ENCODE measurements around the gene MAP3K20. TPM values are rescaled to one million over a fixed set of nuclear protein-coding genes. Genes with fewer than 3 reads are reported as not detected.

MAP3K20 gene
- total and polyA plus RNA-seq, 2 of the 8 experiments (the other 6 are each of a cell fraction or from before 2014, with no cell fraction given), result 3.1 to 11.1 TPM

- Histone ChIP-seq H3K4ac (replicated peaks; ENCODE audit: insufficient read length, low read depth, low read length) (no peak overlapping the region), H2AFZ (ENCODE audit: low read length) (no peak overlapping the region), H2BK15ac (ENCODE audit: low read length) (no peak overlapping the region), H2BK5ac (ENCODE audit: low read depth, low read length) (no peak overlapping the region), H3K18ac (ENCODE audit: extremely low read depth, low read length) (no peak overlapping the region), H2BK12ac (ENCODE audit: low read depth, low read length) (no peak overlapping the region), H3K14ac (ENCODE audit: insufficient read length) (no peak overlapping the region), H3K36me3 (ENCODE audit: control insufficient read depth in 2 of 4, insufficient read depth in 4 of 4, low read length in 3 of 4) (no peaks in the 10 kb centered on the region), H4K20me1 (replicated peaks in 1 of 2; ENCODE audit: control insufficient read depth in 1 of 2, insufficient read depth in 2 of 2, low read length in 2 of 2) (no peaks in the 10 kb centered on the region), H3K4me3 (ENCODE audit: extremely low read depth in 1 of 4, insufficient read depth in 2 of 4, low read depth in 3 of 4, low read length in 4 of 4) (no peak overlapping the region), H4K91ac (replicated peaks; ENCODE audit: insufficient read length, low read length) (no peak overlapping the region), H3K79me2 (ENCODE audit: control insufficient read depth in 1 of 2, insufficient read depth in 2 of 2, low read length in 2 of 2) (no peaks in the 10 kb centered on the region), H4K5ac (ENCODE audit: insufficient read length, low read depth, low read length) (no peak overlapping the region), H3K9ac (replicated peaks in 1 of 4; ENCODE audit: extremely low read depth in 1 of 4, low read depth in 3 of 4, low read length in 3 of 4) (no peak overlapping the region), H2BK20ac (ENCODE audit: low read length) (no peak overlapping the region), H3K23me2 (ENCODE audit: low read depth, low read length) (no peaks in the 10 kb centered on the region), H2AK5ac (ENCODE audit: low read depth, low read length) (no peak overlapping the region), H3K79me1 (ENCODE audit: low read depth, low read length) (no peaks in the 10 kb centered on the region), H3K23ac (ENCODE audit: insufficient read length) (no peak overlapping the region), H4K8ac (ENCODE audit: extremely low read depth, insufficient read depth, low read length) (no peak overlapping the region), H3K56ac (replicated peaks; ENCODE audit: insufficient read length, low read depth, low read length) (no peak overlapping the region), H3K4me2 (ENCODE audit: insufficient read depth in 1 of 2, low read depth in 2 of 2, low read length in 2 of 2) (no peak overlapping the region), H3K27ac (ENCODE audit: low read depth, low read length) (no peak overlapping the region), H3K27me3 (replicated peaks in 1 of 4; ENCODE audit: control insufficient read depth in 3 of 4, extremely low read depth in 1 of 4, insufficient read depth in 3 of 4, low read length in 3 of 4) (no peaks in the 10 kb centered on the region), H3K4me1 (replicated peaks in 1 of 4; ENCODE audit: control insufficient read depth in 3 of 4, insufficient read depth in 4 of 4, low read length in 3 of 4) (peaks cover 0 to 3% (median 0%) of the 10 kb centered on the region in 4 experiments; a peak in 2 of 7 replicates), H3K9me3 (ENCODE audit: insufficient read depth in 2 of 2, low read depth in 1 of 2, low read length in 1 of 2) (no peaks in the 10 kb centered on the region), H2BK120ac (replicated peaks; ENCODE audit: low read depth, low read length) (no peak overlapping the region)
- CTCF ChIA-PET (ENCODE audit: partially characterized antibody), result interaction anchor here (0.9 to 1.6 kb wide), 4 partner anchors 10 to 105 kb away, joined by 3 to 12 read pairs (median 4); no protein-coding TSS in a partner anchor
- no peak for FAIRE-seq
- 90% methylated on average over 1 of the region's 1 CpG; no CpG with 5 or more reads in 1 of the 2 experiments for WGBS, 2 experiments (ENCODE audit: extremely low coverage in 1 of 2, insufficient coverage in 1 of 2, insufficient read length in 1 of 2, insufficient replicate concordance in 2 of 2, low coverage in 1 of 2, low lambda C conversion rate in 2 of 2, missing lambda C conversion rate in 1 of 2)
- TF ChIP-seq MAX (IDR thresholded peaks at IDR 0.05) (no peak), CBX5 (IDR thresholded peaks at IDR 0.05; ENCODE audit: low read depth, low read length) (no peak)
- DNase-seq (ENCODE audit: low read depth in 1 of 2, low spot score in 2 of 2), result no peak
- POLR2A ChIA-PET (ENCODE audit: partially characterized antibody), result no interaction called here
Measured at GRCh38 chr2:173132531-173132930, 56.9 kb downstream of the MAP3K20 start.

All from H1 (cell line).